ENCODE measurements around the gene KLHDC7A.

Gene KLHDC7A

GRCh38 chr1:18495635-18496034 lies 14.9 kb downstream of the KLHDC7A start:
- TF ChIP-seq CTCF (IDR thresholded peaks at IDR 0.05; ENCODE audit: insufficient read depth, missing control alignments), result no peak

GRCh38 chr1:18496056-18496455 lies 15.3 kb downstream of the KLHDC7A start:
- FAIRE-seq, result no peak
- TF ChIP-seq CTCF (IDR thresholded peaks at IDR 0.05; ENCODE audit: insufficient read depth, missing control alignments), result no peak
- no peak for DNase-seq (ENCODE audit: insufficient read length, low spot score)

More at GRCh38 chr1:18495635-18496034, 14.9 kb downstream of the KLHDC7A start:
- FAIRE-seq, result no peak
- no peak for DNase-seq (ENCODE audit: insufficient read length, low spot score)

- FAIRE-seq, result no peak
- no peak for TF ChIP-seq CTCF (IDR thresholded peaks at IDR 0.05; ENCODE audit: insufficient read depth, missing control alignments)
- DNase-seq (ENCODE audit: insufficient read length, low spot score), result no peak
Measured at GRCh38 chr1:18496497-18497235, 15.9 kb downstream of the KLHDC7A start.

GRCh38 chr1:18501833-18502232 lies 21.1 kb downstream of the KLHDC7A start:
- DNase-seq (ENCODE audit: insufficient read length, low spot score), result no peak
- no peak for TF ChIP-seq CTCF (IDR thresholded peaks at IDR 0.05; ENCODE audit: insufficient read depth, missing control alignments)
- no peak for FAIRE-seq

- DNase-seq (ENCODE audit: insufficient read length, low spot score), result no peak
- no peak for TF ChIP-seq CTCF (IDR thresholded peaks at IDR 0.05; ENCODE audit: insufficient read depth, missing control alignments)
- no peak for FAIRE-seq
Measured at GRCh38 chr1:18504609-18505008, 23.9 kb downstream of the KLHDC7A start.

- DNase-seq (ENCODE audit: insufficient read length, low spot score), result no peak
- FAIRE-seq, result no peak
- TF ChIP-seq CTCF (IDR thresholded peaks at IDR 0.05; ENCODE audit: insufficient read depth, missing control alignments), result no peak
Measured at GRCh38 chr1:18505666-18506065, 24.9 kb downstream of the KLHDC7A start.

- no peak for FAIRE-seq
- no peak for TF ChIP-seq CTCF (IDR thresholded peaks at IDR 0.05; ENCODE audit: insufficient read depth, missing control alignments)
- no peak for DNase-seq (ENCODE audit: insufficient read length, low spot score)
Measured at GRCh38 chr1:18508084-18508483, 27.4 kb downstream of the KLHDC7A start.
